ENCODE results near the gene OSTM1. TPM values are rescaled to one million over a fixed set of nuclear protein-coding genes. Genes with fewer than 3 reads are reported as not detected.

OSTM1 gene
- total and polyA plus RNA-seq, 2 donors (not counting 1 experiment from before 2014, with no cell fraction given), result 6.2 to 41.7 TPM

DNA sequence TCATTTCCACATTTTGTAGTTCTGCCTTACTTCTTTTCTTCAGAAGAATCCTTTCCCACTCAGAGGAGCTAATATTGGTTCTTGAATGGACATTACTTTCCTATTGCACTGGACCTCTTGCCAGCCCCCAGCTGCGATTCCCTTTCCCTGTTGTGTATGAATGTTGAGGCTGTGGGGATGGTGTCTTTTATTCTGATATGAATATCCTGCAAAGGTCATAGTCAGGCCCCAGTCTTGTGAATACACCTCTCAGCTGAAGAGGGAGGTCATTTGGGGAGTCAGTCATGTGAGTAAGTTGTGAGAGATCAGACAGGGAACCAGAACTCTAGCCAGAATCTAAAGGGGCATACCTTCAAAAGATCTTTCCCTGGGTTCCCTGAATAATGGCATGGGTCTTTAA is 32.6 kb upstream of the OSTM1 start:
- peaks cover 0 to 23% (median 8%) of the 10 kb centered on the region in 4 experiments for H3K27me3 ChIP-seq (replicated peaks in 1 of 4; ENCODE audit: control extremely low read depth in 1 of 4, control insufficient read depth in 3 of 4, insufficient read depth in 4 of 4, low read length in 3 of 4)
- intact Hi-C loops (cut with micrococcal nuclease), result no loop called here
- no peak for TF ChIP-seq EZH2 (IDR thresholded peaks at IDR 0.05; ENCODE audit: borderline replicate concordance, insufficient read depth, low read depth, low read length, poor library complexity, severe bottlenecking)
- TF ChIP-seq, protein P1, sequence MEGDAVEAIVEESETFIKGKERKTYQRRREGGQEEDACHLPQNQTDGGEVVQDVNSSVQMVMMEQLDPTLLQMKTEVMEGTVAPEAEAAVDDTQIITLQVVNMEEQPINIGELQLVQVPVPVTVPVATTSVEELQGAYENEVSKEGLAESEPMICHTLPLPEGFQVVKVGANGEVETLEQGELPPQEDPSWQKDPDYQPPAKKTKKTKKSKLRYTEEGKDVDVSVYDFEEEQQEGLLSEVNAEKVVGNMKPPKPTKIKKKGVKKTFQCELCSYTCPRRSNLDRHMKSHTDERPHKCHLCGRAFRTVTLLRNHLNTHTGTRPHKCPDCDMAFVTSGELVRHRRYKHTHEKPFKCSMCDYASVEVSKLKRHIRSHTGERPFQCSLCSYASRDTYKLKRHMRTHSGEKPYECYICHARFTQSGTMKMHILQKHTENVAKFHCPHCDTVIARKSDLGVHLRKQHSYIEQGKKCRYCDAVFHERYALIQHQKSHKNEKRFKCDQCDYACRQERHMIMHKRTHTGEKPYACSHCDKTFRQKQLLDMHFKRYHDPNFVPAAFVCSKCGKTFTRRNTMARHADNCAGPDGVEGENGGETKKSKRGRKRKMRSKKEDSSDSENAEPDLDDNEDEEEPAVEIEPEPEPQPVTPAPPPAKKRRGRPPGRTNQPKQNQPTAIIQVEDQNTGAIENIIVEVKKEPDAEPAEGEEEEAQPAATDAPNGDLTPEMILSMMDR (IDR thresholded peaks at IDR 0.05), result no peak
- Mint-ChIP-seq H3K27me3 (peaks cover 27% of the 10 kb centered on the region), H3K9me3 (ENCODE audit: insufficient read depth) (no peaks in the 10 kb centered on the region), H3K4me1 (no peaks in the 10 kb centered on the region), H3K4me3 (no peak overlapping the region), H3K27ac (no peak overlapping the region)
- DNase-seq (no peak), ATAC-seq (ENCODE audit: low read depth) (no peak)
- no peaks in the 10 kb centered on the region for H4K20me1 ChIP-seq (ENCODE audit: control insufficient read depth, insufficient read depth, low read length, poor library complexity, severe bottlenecking)
- H3K27ac ChIP-seq (ENCODE audit: low read length in 2 of 2), result no peak overlapping the region
- no peaks in the 10 kb centered on the region for H3K4me1 ChIP-seq (ENCODE audit: control insufficient read depth in 2 of 2, insufficient read depth in 2 of 2, low read length in 2 of 2)
- ChIA-PET POLR2A (no interaction called here), CTCF (interaction anchor here (0.8 to 1.1 kb wide), 2 partner anchors 385 to 388 kb away, joined by 3 to 4 read pairs; no protein-coding TSS in a partner anchor)
- no peaks in the 10 kb centered on the region for H3K36me3 ChIP-seq (replicated peaks in 1 of 2; ENCODE audit: control extremely low read depth in 1 of 2, control insufficient read depth in 1 of 2, extremely low read depth in 1 of 2, insufficient read depth in 2 of 2, low read length in 1 of 2)
- no peak overlapping the region for H2AFZ ChIP-seq (ENCODE audit: insufficient read depth, low read depth, low read length, poor library complexity, severe bottlenecking)
- 100% methylated on average over 1 of the region's 1 CpG for WGBS (ENCODE audit: insufficient coverage)
- no peak overlapping the region for H3K9ac ChIP-seq (ENCODE audit: low read length)
- no peak overlapping the region for H3K4me3 ChIP-seq (ENCODE audit: control extremely low read depth in 1 of 5, extremely low read depth in 1 of 5, insufficient read depth in 1 of 5, low read depth in 2 of 5, low read length in 4 of 5)
- no peaks in the 10 kb centered on the region for H3K9me3 ChIP-seq (ENCODE audit: control extremely low read depth in 1 of 3, control insufficient read depth in 2 of 3, insufficient read depth in 1 of 3, low read length in 2 of 3)
- no peak overlapping the region for H3K4me2 ChIP-seq (replicated peaks; ENCODE audit: low read depth, low read length, poor library complexity, severe bottlenecking)
- no peaks in the 10 kb centered on the region for H3K79me2 ChIP-seq (ENCODE audit: control insufficient read depth, insufficient read depth, low read length)

DNA sequence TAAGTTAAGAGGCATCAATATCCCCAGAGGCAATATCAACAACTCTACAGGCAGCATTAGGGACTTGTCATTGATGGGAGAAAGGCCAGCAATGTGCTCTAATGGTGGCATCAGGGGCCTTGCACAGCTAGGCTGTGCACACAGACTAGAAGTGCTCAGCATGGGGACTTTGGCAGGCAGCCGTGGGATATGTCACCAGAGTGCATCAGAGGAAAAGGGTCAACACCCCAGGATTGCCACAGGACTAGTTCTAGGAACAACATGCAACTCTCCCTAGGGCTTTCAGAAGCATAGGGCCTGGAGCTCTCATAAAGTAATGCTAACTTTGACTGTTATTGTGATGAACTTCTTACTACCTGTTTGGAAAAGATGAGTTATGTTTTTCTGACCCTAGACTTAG is 32.2 kb upstream of the OSTM1 start:
- Histone ChIP-seq H3K27ac (ENCODE audit: low read length in 2 of 2) (no peak overlapping the region), H3K4me1 (ENCODE audit: control insufficient read depth in 2 of 2, insufficient read depth in 2 of 2, low read length in 2 of 2) (no peaks in the 10 kb centered on the region), H3K9ac (ENCODE audit: low read length) (no peak overlapping the region), H3K36me3 (replicated peaks in 1 of 2; ENCODE audit: control extremely low read depth in 1 of 2, control insufficient read depth in 1 of 2, extremely low read depth in 1 of 2, insufficient read depth in 2 of 2, low read length in 1 of 2) (no peaks in the 10 kb centered on the region), H3K4me2 (replicated peaks; ENCODE audit: low read depth, low read length, poor library complexity, severe bottlenecking) (no peak overlapping the region), H4K20me1 (ENCODE audit: control insufficient read depth, insufficient read depth, low read length, poor library complexity, severe bottlenecking) (no peaks in the 10 kb centered on the region), H3K9me3 (ENCODE audit: control extremely low read depth in 1 of 3, control insufficient read depth in 2 of 3, insufficient read depth in 1 of 3, low read length in 2 of 3) (no peaks in the 10 kb centered on the region), H2AFZ (ENCODE audit: insufficient read depth, low read depth, low read length, poor library complexity, severe bottlenecking) (no peak overlapping the region), H3K79me2 (ENCODE audit: control insufficient read depth, insufficient read depth, low read length) (no peaks in the 10 kb centered on the region), H3K27me3 (replicated peaks in 1 of 4; ENCODE audit: control extremely low read depth in 1 of 4, control insufficient read depth in 3 of 4, insufficient read depth in 4 of 4, low read length in 3 of 4) (peaks cover 0 to 21% (median 7%) of the 10 kb centered on the region in 4 experiments), H3K4me3 (ENCODE audit: control extremely low read depth in 1 of 5, extremely low read depth in 1 of 5, insufficient read depth in 1 of 5, low read depth in 2 of 5, low read length in 4 of 5) (no peak overlapping the region)
- intact Hi-C loops (cut with micrococcal nuclease), result no loop called here
- ChIA-PET CTCF (interaction anchor here (0.8 to 1.1 kb wide), 2 partner anchors 385 to 389 kb away, joined by 3 to 4 read pairs; no protein-coding TSS in a partner anchor), POLR2A (no interaction called here)
- Mint-ChIP-seq H3K4me3 (no peak overlapping the region), H3K4me1 (no peaks in the 10 kb centered on the region), H3K27ac (no peak overlapping the region), H3K9me3 (ENCODE audit: insufficient read depth) (no peaks in the 10 kb centered on the region), H3K27me3 (peaks cover 25% of the 10 kb centered on the region)
- ATAC-seq (ENCODE audit: low read depth), result no peak
- no peak for DNase-seq
- 100% methylated on average over 1 of the region's 1 CpG for WGBS (ENCODE audit: insufficient coverage)
- TF ChIP-seq EZH2 (IDR thresholded peaks at IDR 0.05; ENCODE audit: borderline replicate concordance, insufficient read depth, low read depth, low read length, poor library complexity, severe bottlenecking), result no peak
- TF ChIP-seq, protein P1 (IDR thresholded peaks at IDR 0.05), result no peak

Data from B cell (primary cell).